Natural killer cell (primary cell): Measurements from ENCODE around the gene NEK3. TPM values are rescaled to one million over a fixed set of nuclear protein-coding genes. Genes with fewer than 3 reads are reported as not detected.
"Not testable (repeated sequence)": the region's sequence is repeated elsewhere in the genome, so short reads cannot be mapped to it uniquely, and the experiment has no call there.

Source experiments
- ATAC-seq, 3 donors: fragments of 150-1000 bp in 2 of 3; fragments of 200-7000 bp in 1 of 3; cut with Tn5 transposase; 1 replicate in 1 of 3; 2 replicates in 2 of 3; pipeline ENCODE4 v1.10.0; 2021; ENCODE audit warnings: mild to moderate bottlenecking in 2 of 3, moderate library complexity in 2 of 3
- DNase-seq, 2 donors: peaks; one replicate each; pipeline versions ENCODE4 v3.0.0 to v3.0.0-alpha.2; 2013 to 2021; ENCODE audit warnings: mixed read lengths in 1 of 2
- H3K27ac ChIP-seq: one replicate; pipeline ENCODE4 v1.5.1; 2013; ENCODE audit warnings: mild to moderate bottlenecking, low read length
- H3K27me3 ChIP-seq: one replicate; pipeline ENCODE4 v1.6.1; 2013; ENCODE audit warnings: low read length; ENCODE audit not compliant: control insufficient read depth, insufficient read depth
- H3K36me3 ChIP-seq: one replicate; pipeline ENCODE4 v1.6.1; 2013; ENCODE audit warnings: low read length; ENCODE audit not compliant: control insufficient read depth, insufficient read depth
- H3K4me1 ChIP-seq: one replicate; pipeline ENCODE4 v1.6.1; 2013; ENCODE audit warnings: low read length; ENCODE audit not compliant: control insufficient read depth, insufficient read depth
- H3K4me3 ChIP-seq: one replicate; pipeline ENCODE4 v1.5.1; 2013; ENCODE audit warnings: low read length
- H3K9me3 ChIP-seq: one replicate; pipeline ENCODE4 v1.6.1; 2013; ENCODE audit warnings: low read length; ENCODE audit not compliant: control insufficient read depth, insufficient read depth
- H3K27ac Mint-ChIP-seq, 2 donors: one replicate each; pipeline ENCODE4 v1.8.0; 2022; ENCODE audit warnings: mild to moderate bottlenecking in 2 of 2, mixed read lengths in 2 of 2, moderate library complexity in 1 of 2
- H3K27me3 Mint-ChIP-seq, 2 donors: one replicate each; pipeline ENCODE4 v1.8.0; 2022; ENCODE audit warnings: low read depth in 2 of 2, mixed read lengths in 2 of 2
- H3K36me3 Mint-ChIP-seq: one replicate; pipeline ENCODE4 v1.8.0; 2022; ENCODE audit warnings: mixed read lengths
- H3K4me1 Mint-ChIP-seq, 2 donors: one replicate each; pipeline ENCODE4 v1.8.0; 2022; ENCODE audit warnings: mixed read lengths in 2 of 2
- H3K4me3 Mint-ChIP-seq: one replicate; pipeline ENCODE4 v1.8.0; 2022; ENCODE audit warnings: mild to moderate bottlenecking, moderate library complexity, mixed read lengths
- H3K9me3 Mint-ChIP-seq, 2 donors: one replicate each; pipeline ENCODE4 v1.8.0; 2022; ENCODE audit warnings: mixed read lengths in 2 of 2
- WGBS: methylation state at CpG from one replicate; pipeline ENCODE4 v1.1.7; 2013; ENCODE audit warnings: missing lambda C conversion rate; ENCODE audit not compliant: insufficient coverage; 5-methylcytosine and 5-hydroxymethylcytosine counted together
- intact Hi-C: fragments of 100-400 bp; cut with micrococcal nuclease; formaldehyde crosslinking; loops from one replicate; pipeline ENCODE4 v1.14.2; 2022
- total RNA-seq, 4 donors: library from RNA; stranded (reverse); fragments of 120-200 nt in 1 of 4; gene quantifications; one replicate each; pipeline versions ENCODE4 v1.2.3 to v1.2.4, GENCODE V29; 2013 to 2022
- TF ChIP-seq, protein P1 (sequence below): fragments of 200-600 bp; IDR thresholded peaks from one replicate; pipeline ENCODE4 v1.8.0; 2022; ENCODE audit warnings: antibody characterized with exemption

Gene NEK3
- total RNA-seq, 3 donors from 2014 or later (not counting 1 experiment from before 2014, with no cell fraction given) = 7.5 to 15.2 (median 8.8) TPM

GRCh38 chr13:52201439-52202193 lies 42.2 kb upstream of the NEK3 start:
- not testable (repeated sequence) for H3K27ac Mint-ChIP-seq, H3K36me3 ChIP-seq, H3K36me3 Mint-ChIP-seq, H3K4me3 Mint-ChIP-seq, H3K27me3 ChIP-seq, H3K4me3 ChIP-seq, H3K9me3 ChIP-seq, H3K4me1 Mint-ChIP-seq, H3K27ac ChIP-seq, H3K9me3 Mint-ChIP-seq, H3K27me3 Mint-ChIP-seq, H3K4me1 ChIP-seq
- TF ChIP-seq, protein P1, sequence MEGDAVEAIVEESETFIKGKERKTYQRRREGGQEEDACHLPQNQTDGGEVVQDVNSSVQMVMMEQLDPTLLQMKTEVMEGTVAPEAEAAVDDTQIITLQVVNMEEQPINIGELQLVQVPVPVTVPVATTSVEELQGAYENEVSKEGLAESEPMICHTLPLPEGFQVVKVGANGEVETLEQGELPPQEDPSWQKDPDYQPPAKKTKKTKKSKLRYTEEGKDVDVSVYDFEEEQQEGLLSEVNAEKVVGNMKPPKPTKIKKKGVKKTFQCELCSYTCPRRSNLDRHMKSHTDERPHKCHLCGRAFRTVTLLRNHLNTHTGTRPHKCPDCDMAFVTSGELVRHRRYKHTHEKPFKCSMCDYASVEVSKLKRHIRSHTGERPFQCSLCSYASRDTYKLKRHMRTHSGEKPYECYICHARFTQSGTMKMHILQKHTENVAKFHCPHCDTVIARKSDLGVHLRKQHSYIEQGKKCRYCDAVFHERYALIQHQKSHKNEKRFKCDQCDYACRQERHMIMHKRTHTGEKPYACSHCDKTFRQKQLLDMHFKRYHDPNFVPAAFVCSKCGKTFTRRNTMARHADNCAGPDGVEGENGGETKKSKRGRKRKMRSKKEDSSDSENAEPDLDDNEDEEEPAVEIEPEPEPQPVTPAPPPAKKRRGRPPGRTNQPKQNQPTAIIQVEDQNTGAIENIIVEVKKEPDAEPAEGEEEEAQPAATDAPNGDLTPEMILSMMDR = peak; percentile 56
- WGBS = 58% methylated on average over 12 of the region's 12 CpGs
- intact Hi-C loops = loop anchor here (1.0 to 10.0 kb wide), 3 partner anchors 200 to 1077 kb away; no protein-coding TSS in a partner anchor
- ATAC-seq (peak; percentile 71 to 94 (median 90)), DNase-seq (peak in 1 of 2 donors; percentile 72)

- H3K4me3 Mint-ChIP-seq = peak overlapping the region; percentile 98
- no peak overlapping the region for H3K27ac ChIP-seq
- WGBS = 7% methylated on average over 34 of the region's 34 CpGs
Measured at GRCh38 chr13:52195401-52195837, 36.0 kb upstream of the NEK3 start.

DNA sequence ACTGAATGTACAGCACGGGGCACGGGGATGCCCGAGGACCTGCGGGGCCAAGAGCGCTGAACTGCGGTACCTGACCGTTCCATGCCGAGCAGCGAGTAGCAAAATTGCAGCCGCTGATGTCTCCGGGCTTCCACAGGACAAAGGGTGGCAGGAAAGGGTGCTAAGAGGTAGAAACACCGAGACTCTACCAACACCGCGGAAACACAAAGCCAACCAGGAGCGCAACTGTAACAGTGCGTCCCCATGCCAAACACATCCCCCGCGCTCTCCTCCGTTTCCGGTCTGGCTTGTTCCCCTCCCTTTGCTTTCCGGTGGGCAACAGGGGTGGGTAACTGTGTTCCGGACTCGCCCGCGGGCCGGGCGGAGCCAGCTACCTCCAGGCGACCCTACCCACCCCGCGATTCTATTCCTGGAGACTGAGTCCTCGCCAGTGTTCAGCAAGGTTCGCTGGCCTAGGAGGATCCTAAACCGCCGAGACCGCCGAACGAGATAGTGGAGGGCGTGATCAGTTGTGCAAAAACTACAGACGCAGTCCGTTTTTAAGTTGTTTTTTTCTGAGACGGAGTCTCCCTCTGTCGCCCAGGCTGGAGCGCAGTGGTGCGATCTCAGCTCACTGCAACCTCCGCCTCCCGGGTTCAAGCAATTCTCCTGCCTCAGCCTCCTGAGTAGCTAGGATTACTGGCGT lies 34.9 kb upstream of the NEK3 start:
- Histone ChIP-seq H3K9me3 (no peaks in the 10 kb centered on the region), H3K4me1 (peaks cover 7% of the 10 kb centered on the region), H3K27ac (peak overlapping the region; percentile 65), H3K36me3 (no peaks in the 10 kb centered on the region), H3K27me3 (no peaks in the 10 kb centered on the region), H3K4me3 (peak overlapping the region; percentile 74)
- Mint-ChIP-seq H3K4me3 (peak overlapping the region; percentile 98), H3K27ac (peak overlapping the region; percentile 89 to 91), H3K4me1 (peaks cover 19 to 23% of the 10 kb centered on the region in 2 donors), H3K27me3 (no peaks in the 10 kb centered on the region), H3K9me3 (no peaks in the 10 kb centered on the region), H3K36me3 (no peaks in the 10 kb centered on the region)
- TF ChIP-seq, protein P1 = no peak
- ATAC-seq (peak; percentile 87 to 95 (median 89)), DNase-seq (peak; percentile 83 to 92)
- WGBS = under 1% methylated on average over 47 of the region's 47 CpGs
- intact Hi-C loops = loop anchor here (2.0 to 10.0 kb wide), 3 partner anchors 37 to 740 kb away; partner anchors contain the start of genes ALG11, INTS6 and NEK3

More at GRCh38 chr13:52195401-52195837, 36.0 kb upstream of the NEK3 start:
- Mint-ChIP-seq H3K36me3 (no peaks in the 10 kb centered on the region), H3K9me3 (no peaks in the 10 kb centered on the region), H3K27me3 (no peaks in the 10 kb centered on the region), H3K4me1 (peaks cover 18 to 19% of the 10 kb centered on the region in 2 donors), H3K27ac (peak overlapping the region; percentile 89 to 91)
- Histone ChIP-seq H3K27me3 (no peaks in the 10 kb centered on the region), H3K36me3 (no peaks in the 10 kb centered on the region), H3K4me1 (peaks cover 7% of the 10 kb centered on the region), H3K9me3 (no peaks in the 10 kb centered on the region), H3K4me3 (peak overlapping the region; percentile 74)
- intact Hi-C loops = loop anchor here (1.0 to 10.0 kb wide), 3 partner anchors 183 to 741 kb away; partner anchors contain the start of genes ALG11, CKAP2 and INTS6
- ATAC-seq (peak; percentile 68 to 73 (median 69)), DNase-seq (peak; percentile 55 to 78)
- TF ChIP-seq, protein P1 = no peak

GRCh38 chr13:52193587-52194183 lies 34.3 kb upstream of the NEK3 start:
- intact Hi-C loops = loop anchor here (2.0 to 10.0 kb wide), 3 partner anchors 36 to 739 kb away; partner anchors contain the start of genes ALG11, INTS6 and NEK3
- H3K9me3 ChIP-seq, H3K27me3 ChIP-seq, H3K27me3 Mint-ChIP-seq, H3K36me3 Mint-ChIP-seq, H3K4me1 ChIP-seq, H3K36me3 ChIP-seq, H3K9me3 Mint-ChIP-seq: not testable (repeated sequence)
- Histone ChIP-seq H3K27ac (peak overlapping the region; percentile 65), H3K4me3 (peak overlapping the region; percentile 74)
- ATAC-seq (peak in 1 of 3 donors; percentile 1), DNase-seq (peak in 1 of 2 donors; percentile 53)
- H3K4me1 Mint-ChIP-seq = peaks cover 19 to 23% of the 10 kb centered on the region in 2 donors
- peak overlapping the region; percentile 89 to 91 for H3K27ac Mint-ChIP-seq
- peak overlapping the region; percentile 98 for H3K4me3 Mint-ChIP-seq
- WGBS = under 1% methylated on average over 14 of the region's 14 CpGs

GRCh38 chr13:52187424-52188187 lies 28.2 kb upstream of the NEK3 start:
- DNase-seq, H3K4me3 ChIP-seq, H3K27me3 Mint-ChIP-seq, H3K27ac ChIP-seq, H3K4me1 ChIP-seq, H3K27me3 ChIP-seq, H3K4me3 Mint-ChIP-seq, intact Hi-C loops, H3K36me3 Mint-ChIP-seq, H3K9me3 ChIP-seq, H3K9me3 Mint-ChIP-seq: not testable (repeated sequence)
- peak; percentile 32 to 86 (median 62) for ATAC-seq
- WGBS = 100% methylated on average over 1 of the region's 4 CpGs
- Mint-ChIP-seq H3K4me1 (peaks cover 19 to 22% of the 10 kb centered on the region in 2 donors), H3K27ac (peak overlapping the region; percentile 67 to 73)
- H3K36me3 ChIP-seq = peaks cover 13% of the 10 kb centered on the region
